Breast epithelium (tissue), 4 donors: ENCODE measurements around the gene SYK. TPM values are rescaled to one million over a fixed set of nuclear protein-coding genes. Genes with fewer than 3 reads are reported as not detected.

ENCODE experiments used
- DNase-seq, 2 donors: peaks; one replicate each; pipeline ENCODE4 v3.0.0-alpha.2; 2019; ENCODE audit warnings: low spot score in 2 of 2
- H3K27ac ChIP-seq, 2 donors: fragments of 200-600 bp; sonication (generic) in 1 of 2; one replicate each; pipeline ENCODE4 v1.5.1; 2016 to 2019; ENCODE audit warnings: mild to moderate bottlenecking in 1 of 2
- H3K27me3 ChIP-seq, 2 donors: fragments of 200-600 bp; sonication (generic) in 1 of 2; one replicate each; pipeline versions ENCODE4 v1.5.1 to v1.6.0; 2017 to 2019; ENCODE audit warnings: control low read depth in 1 of 2, mild to moderate bottlenecking in 1 of 2
- H3K36me3 ChIP-seq: fragments of 200-600 bp; one replicate; pipeline ENCODE4 v1.5.1; 2019
- H3K4me1 ChIP-seq, 2 donors: fragments of 200-600 bp; sonication (generic); one replicate each; pipeline ENCODE4 v1.5.1; 2016 to 2019; ENCODE audit warnings: control low read depth in 1 of 2
- H3K4me3 ChIP-seq, 3 donors: fragments of 200-600 bp; sonication (generic); 1 replicate in 2 of 3; 2 replicates in 1 of 3; pipeline ENCODE4 v1.5.1; 2016 to 2019; ENCODE audit warnings: mild to moderate bottlenecking in 3 of 3, moderate library complexity in 2 of 3
- H3K9me3 ChIP-seq, 2 donors: fragments of 200-600 bp; sonication (generic) in 1 of 2; one replicate each; pipeline ENCODE4 v1.5.1; 2016 to 2019; ENCODE audit warnings: control low read depth in 1 of 2
- CTCF ChIP-seq, 3 donors: fragments of 450-650 bp; IDR thresholded peaks; one replicate each; pipeline ENCODE4 v1.5.1; 2016 to 2017; ENCODE audit warnings: antibody characterized with exemption in 3 of 3, mild to moderate bottlenecking in 3 of 3, moderate library complexity in 3 of 3
- POLR2A ChIP-seq: fragments of 450-650 bp; IDR thresholded peaks from one replicate; pipeline ENCODE4 v1.6.1; 2016; ENCODE audit warnings: antibody characterized with exemption, mild to moderate bottlenecking, moderate library complexity
- POLR2AphosphoS5 ChIP-seq, 3 donors: sonication (generic); formaldehyde crosslinking; IDR thresholded peaks; one replicate each; pipeline ENCODE4 v1.6.1; 2017; ENCODE audit warnings: antibody characterized with exemption in 3 of 3
- intact Hi-C: fragments of 100-400 bp; cut with DNase I; formaldehyde crosslinking; loops from one replicate; pipeline ENCODE4 v1.15.1; 2023; ENCODE audit warnings: low total_unique reads
- total RNA-seq, 3 donors: library from RNA; depleted of rRNA; stranded (reverse); fragments of >200 nt; gene quantifications; one replicate each; pipeline ENCODE4 v1.1.0, GENCODE V29; 2016

The SYK gene
- total RNA-seq, 3 donors from 2014 or later, result 11.8 to 37.8 (median 25.9) TPM

DNA sequence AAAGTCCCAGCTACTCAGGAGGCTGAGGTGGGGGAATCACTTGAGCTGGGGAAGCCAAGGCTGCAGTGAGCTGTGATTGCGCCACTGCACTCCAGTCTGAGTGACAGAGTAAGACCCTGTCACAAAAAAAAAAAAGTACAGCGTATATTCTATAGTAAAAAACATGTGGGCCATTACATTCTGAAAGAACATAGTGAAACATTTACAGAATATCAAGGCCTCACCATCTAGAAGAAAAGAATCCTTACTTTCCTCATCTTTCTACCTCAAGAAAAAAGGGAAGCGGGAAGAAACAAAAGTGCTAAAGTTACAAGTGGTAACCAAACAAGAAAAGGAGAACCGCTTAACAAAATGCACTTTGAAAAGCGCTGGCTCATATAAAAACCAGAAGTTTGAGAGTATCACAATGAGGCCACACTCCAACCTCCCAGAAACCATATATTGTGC is 5.7 kb upstream of the SYK start:
- peaks cover 0 to 4% of the 10 kb centered on the region in 2 donors for H3K27me3 ChIP-seq
- no peaks in the 10 kb centered on the region for H3K9me3 ChIP-seq
- H3K27ac ChIP-seq, result no peak overlapping the region
- intact Hi-C loops, result no loop called here
- H3K36me3 ChIP-seq, result no peaks in the 10 kb centered on the region
- no peaks in the 10 kb centered on the region for H3K4me1 ChIP-seq
- no peak for DNase-seq
- no peak overlapping the region for H3K4me3 ChIP-seq
- TF ChIP-seq POLR2AphosphoS5 (IDR thresholded peaks at IDR 0.05) (no peak), POLR2A (no peak), CTCF (IDR thresholded peaks at IDR 0.05) (no peak)

GRCh38 chr9:90799271-90799852 is 2.3 kb upstream of the SYK start:
- TF ChIP-seq POLR2AphosphoS5 (IDR thresholded peaks at IDR 0.05), result no peak
- TF ChIP-seq CTCF (IDR thresholded peaks at IDR 0.05), result no peak
- TF ChIP-seq POLR2A, result no peak
- H3K36me3 ChIP-seq, result no peaks in the 10 kb centered on the region
- no peak for DNase-seq
- intact Hi-C loops, result no loop called here
- H3K4me1 ChIP-seq, result no peaks in the 10 kb centered on the region
- peaks cover 0 to 12% of the 10 kb centered on the region in 2 donors for H3K27me3 ChIP-seq
- H3K4me3 ChIP-seq, result no peak overlapping the region
- H3K9me3 ChIP-seq, result no peaks in the 10 kb centered on the region
- no peak overlapping the region for H3K27ac ChIP-seq

DNA sequence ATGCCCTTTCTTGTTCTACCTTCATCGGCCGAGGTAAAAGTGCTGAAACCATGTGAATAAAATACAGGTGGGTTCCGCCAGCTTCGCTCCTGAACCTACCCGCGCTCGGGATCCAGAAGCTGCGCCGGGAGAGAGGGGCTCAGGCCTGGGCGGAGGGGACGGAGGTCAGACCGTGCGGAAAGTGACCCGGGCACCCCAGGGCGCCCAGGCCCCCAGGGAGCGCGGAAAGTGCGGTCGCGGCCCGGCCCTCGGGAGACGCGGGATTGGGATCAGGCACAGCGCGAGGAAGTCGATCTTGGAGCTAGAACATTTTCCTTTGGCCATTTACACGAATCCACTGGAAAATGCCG is 329 bp downstream of the SYK start:
- peak overlapping the region; percentile 75 for H3K27ac ChIP-seq
- intact Hi-C loops, result no loop called here

DNA sequence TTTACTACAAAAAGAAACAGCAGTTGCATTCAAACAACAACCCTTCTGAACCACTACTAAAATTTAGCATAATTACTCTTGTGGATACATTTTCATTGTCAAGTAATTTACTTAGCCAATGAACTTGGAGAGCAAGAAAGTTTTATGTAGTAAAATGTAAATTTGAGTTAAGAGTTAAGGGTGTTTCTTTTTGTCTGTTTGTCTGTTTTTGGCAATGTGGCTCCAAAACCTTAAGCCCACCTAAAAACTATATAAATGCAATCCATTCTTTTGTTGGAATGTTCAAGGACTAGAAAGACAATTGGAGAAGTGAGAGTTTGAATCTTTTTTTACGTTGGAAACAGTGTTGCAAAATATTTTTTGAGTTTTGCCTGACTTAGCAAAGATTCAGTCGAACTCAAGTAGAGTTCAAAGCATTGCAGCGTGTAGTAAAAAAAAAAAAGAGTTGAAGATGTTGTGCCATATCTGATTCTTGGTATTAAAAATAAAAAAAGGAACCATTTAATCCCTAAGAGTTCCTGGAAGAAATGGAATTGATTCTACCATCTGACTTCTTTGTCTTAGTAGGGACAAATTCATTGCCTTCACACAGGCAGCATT is 867 bp downstream of the SYK start:
- DNase-seq, result no peak
- Histone ChIP-seq H3K9me3 (no peaks in the 10 kb centered on the region), H3K36me3 (no peaks in the 10 kb centered on the region), H3K27me3 (peaks cover 0 to 12% of the 10 kb centered on the region in 2 donors), H3K4me1 (no peaks in the 10 kb centered on the region), H3K27ac (peak overlapping the region in 1 of 2 donors; percentile 75), H3K4me3 (peak overlapping the region; percentile 47 to 67 (median 56))
- intact Hi-C loops, result no loop called here
- TF ChIP-seq CTCF (IDR thresholded peaks at IDR 0.05) (no peak), POLR2AphosphoS5 (IDR thresholded peaks at IDR 0.05) (no peak), POLR2A (no peak)

More for the DNA sequence above, 329 bp downstream of the SYK start:
- no peak for DNase-seq
- Histone ChIP-seq H3K4me3 (peak overlapping the region; percentile 47 to 67 (median 56)), H3K36me3 (no peaks in the 10 kb centered on the region), H3K4me1 (no peaks in the 10 kb centered on the region), H3K9me3 (no peaks in the 10 kb centered on the region), H3K27me3 (peaks cover 0 to 12% of the 10 kb centered on the region in 2 donors)
- TF ChIP-seq POLR2A (no peak), CTCF (IDR thresholded peaks at IDR 0.05) (no peak), POLR2AphosphoS5 (IDR thresholded peaks at IDR 0.05) (no peak)

- no peak overlapping the region for H3K27ac ChIP-seq
- intact Hi-C loops, result no loop called here
- no peaks in the 10 kb centered on the region for H3K36me3 ChIP-seq
- no peak for TF ChIP-seq POLR2A
- no peak overlapping the region for H3K4me3 ChIP-seq
- no peak for DNase-seq
- H3K9me3 ChIP-seq, result no peaks in the 10 kb centered on the region
- H3K27me3 ChIP-seq, result peaks cover 0 to 12% of the 10 kb centered on the region in 2 donors
- H3K4me1 ChIP-seq, result no peaks in the 10 kb centered on the region
Measured at GRCh38 chr9:90803860-90804593, 2.4 kb downstream of the SYK start.
